ENCODE results near the gene ATP1B4. TPM values are rescaled to one million over a fixed set of nuclear protein-coding genes. Genes with fewer than 3 reads are reported as not detected.

ATP1B4 gene
- total and polyA plus RNA-seq, 2 of the 13 experiments (the other 11 are each of a cell fraction or from before 2014, with no cell fraction given) = not detected

DNA sequence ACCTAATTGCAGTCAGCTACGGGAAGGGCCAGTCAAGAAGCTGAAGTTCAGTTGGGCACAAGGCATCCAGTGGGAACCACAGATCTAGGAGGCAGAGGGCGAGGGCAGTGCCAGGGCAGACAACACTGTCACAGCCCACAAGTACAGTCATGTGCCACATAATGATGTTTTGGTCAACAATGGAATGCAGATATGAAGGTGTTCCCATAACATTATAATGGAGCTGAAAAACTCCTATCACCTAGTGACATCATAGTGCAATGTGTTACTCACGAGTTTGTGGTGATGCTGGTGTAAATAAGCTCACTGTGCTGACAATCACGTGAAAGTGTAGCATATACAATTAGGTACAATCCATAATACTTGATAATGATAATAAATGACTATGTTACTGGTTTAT is 46.1 kb upstream of the ATP1B4 start:
- Histone ChIP-seq H3K27ac (ENCODE audit: extremely low read length, insufficient read depth, low read length) (no peak overlapping the region), H3K27me3 (ENCODE audit: control insufficient read depth in 1 of 2, insufficient read depth in 2 of 2, low read length in 2 of 2) (peaks cover under 1 to 10% of the 10 kb centered on the region in 2 experiments; a peak in 1 of 5 replicates), H4K20me1 (ENCODE audit: insufficient read depth, low read length) (no peaks in the 10 kb centered on the region), H2AFZ (ENCODE audit: low read length) (no peak overlapping the region), H3K4me1 (ENCODE audit: insufficient read depth, low read length) (no peaks in the 10 kb centered on the region), H3K4me2 (ENCODE audit: low read depth, low read length) (no peak overlapping the region), H3K9ac (ENCODE audit: insufficient read depth, low read depth, low read length) (no peak overlapping the region), H3K4me3 (replicated peaks in 1 of 3; ENCODE audit: insufficient read depth in 1 of 3, low read depth in 2 of 3, low read length in 3 of 3) (no peak overlapping the region), H3K79me2 (ENCODE audit: insufficient read depth, low read length) (no peaks in the 10 kb centered on the region), H3K36me3 (replicated peaks in 1 of 2; ENCODE audit: control insufficient read depth in 1 of 2, insufficient read depth in 2 of 2, low read length in 2 of 2) (no peaks in the 10 kb centered on the region), H3K9me3 (ENCODE audit: low read length) (no peaks in the 10 kb centered on the region)
- intact Hi-C loops (cut with micrococcal nuclease; ENCODE audit: unreplicated experiment) = loop anchor here (10.0 kb wide), 1 partner anchor 149 kb away; the partner anchor contains the start of gene LAMP2
- in situ Hi-C loops (cut with HindIII; ENCODE audit: extremely low pct_ligation_motif_present, low pct_unique_long_range_greater_than_20kb) = no loop called here
- 0% methylated on average over 3 of the region's 4 CpGs for WGBS (ENCODE audit: low lambda C conversion rate)
- no TSS peak for BruUV-seq (replicated peaks)
- ATAC-seq (no peak), FAIRE-seq (no peak), DNase-seq (ENCODE audit: low spot score) (no peak)
- ChIA-PET CTCF (ENCODE audit: low intra/inter-chr PET ratio, low total read pairs) (no interaction called here), POLR2A (no interaction called here)
- TF ChIP-seq ZNF282 (IDR thresholded peaks at IDR 0.05; ENCODE audit: partially characterized antibody) (no peak), ZNF431 (CRISPR knock-in tag; IDR thresholded peaks at IDR 0.05; ENCODE audit: borderline replicate concordance, low read depth) (no peak), PHF20 (CRISPR knock-in tag; IDR thresholded peaks at IDR 0.05) (no peak), MTA3 (CRISPR knock-in tag; IDR thresholded peaks at IDR 0.05) (no peak), HNRNPK (IDR thresholded peaks at IDR 0.05; ENCODE audit: low read depth, low read length, poor library complexity, severe bottlenecking) (no peak), GTF2F1 (IDR thresholded peaks at IDR 0.05; ENCODE audit: low read length) (no peak), ETV5 (CRISPR knock-in tag; IDR thresholded peaks at IDR 0.05; ENCODE audit: borderline replicate concordance) (no peak), GATAD1 (CRISPR knock-in tag; IDR thresholded peaks at IDR 0.05) (no peak), MEIS2 (CRISPR knock-in tag; IDR thresholded peaks at IDR 0.05) (no peak), MED13 (CRISPR knock-in tag; IDR thresholded peaks at IDR 0.05) (no peak), DNMT3B (CRISPR knock-in tag; conservative IDR thresholded peaks at IDR 0.05) (no peak), ZNF709 (CRISPR knock-in tag; IDR thresholded peaks at IDR 0.05) (no peak), ZBTB1 (CRISPR knock-in tag; IDR thresholded peaks at IDR 0.05; ENCODE audit: borderline replicate concordance) (no peak), ZBTB14 (CRISPR knock-in tag; IDR thresholded peaks at IDR 0.05) (no peak), SIN3A (IDR thresholded peaks at IDR 0.05; ENCODE audit: borderline replicate concordance, low read depth, low read length) (no peak), RCOR2 (CRISPR knock-in tag; IDR thresholded peaks at IDR 0.05) (no peak), WIZ (CRISPR knock-in tag; IDR thresholded peaks at IDR 0.05) (no peak)
- TF ChIP-seq, protein P1, sequence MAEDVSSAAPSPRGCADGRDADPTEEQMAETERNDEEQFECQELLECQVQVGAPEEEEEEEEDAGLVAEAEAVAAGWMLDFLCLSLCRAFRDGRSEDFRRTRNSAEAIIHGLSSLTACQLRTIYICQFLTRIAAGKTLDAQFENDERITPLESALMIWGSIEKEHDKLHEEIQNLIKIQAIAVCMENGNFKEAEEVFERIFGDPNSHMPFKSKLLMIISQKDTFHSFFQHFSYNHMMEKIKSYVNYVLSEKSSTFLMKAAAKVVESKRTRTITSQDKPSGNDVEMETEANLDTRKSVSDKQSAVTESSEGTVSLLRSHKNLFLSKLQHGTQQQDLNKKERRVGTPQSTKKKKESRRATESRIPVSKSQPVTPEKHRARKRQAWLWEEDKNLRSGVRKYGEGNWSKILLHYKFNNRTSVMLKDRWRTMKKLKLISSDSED (CRISPR knock-in tag; IDR thresholded peaks at IDR 0.05) = no peak
- TF ChIP-seq, protein P2, sequence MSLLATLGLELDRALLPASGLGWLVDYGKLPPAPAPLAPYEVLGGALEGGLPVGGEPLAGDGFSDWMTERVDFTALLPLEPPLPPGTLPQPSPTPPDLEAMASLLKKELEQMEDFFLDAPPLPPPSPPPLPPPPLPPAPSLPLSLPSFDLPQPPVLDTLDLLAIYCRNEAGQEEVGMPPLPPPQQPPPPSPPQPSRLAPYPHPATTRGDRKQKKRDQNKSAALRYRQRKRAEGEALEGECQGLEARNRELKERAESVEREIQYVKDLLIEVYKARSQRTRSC (CRISPR knock-in tag; IDR thresholded peaks at IDR 0.05; ENCODE audit: low read depth) = no peak
- TF ChIP-seq, protein P3, sequence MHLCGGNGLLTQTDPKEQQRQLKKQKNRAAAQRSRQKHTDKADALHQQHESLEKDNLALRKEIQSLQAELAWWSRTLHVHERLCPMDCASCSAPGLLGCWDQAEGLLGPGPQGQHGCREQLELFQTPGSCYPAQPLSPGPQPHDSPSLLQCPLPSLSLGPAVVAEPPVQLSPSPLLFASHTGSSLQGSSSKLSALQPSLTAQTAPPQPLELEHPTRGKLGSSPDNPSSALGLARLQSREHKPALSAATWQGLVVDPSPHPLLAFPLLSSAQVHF (CRISPR knock-in tag; IDR thresholded peaks at IDR 0.05) = no peak
